ENCODE data around the gene DNAJC7. TPM values are rescaled to one million over a fixed set of nuclear protein-coding genes. Genes with fewer than 3 reads are reported as not detected.

Gene DNAJC7
- total RNA-seq, 1 donor from 2014 or later: 91.3 TPM

DNA sequence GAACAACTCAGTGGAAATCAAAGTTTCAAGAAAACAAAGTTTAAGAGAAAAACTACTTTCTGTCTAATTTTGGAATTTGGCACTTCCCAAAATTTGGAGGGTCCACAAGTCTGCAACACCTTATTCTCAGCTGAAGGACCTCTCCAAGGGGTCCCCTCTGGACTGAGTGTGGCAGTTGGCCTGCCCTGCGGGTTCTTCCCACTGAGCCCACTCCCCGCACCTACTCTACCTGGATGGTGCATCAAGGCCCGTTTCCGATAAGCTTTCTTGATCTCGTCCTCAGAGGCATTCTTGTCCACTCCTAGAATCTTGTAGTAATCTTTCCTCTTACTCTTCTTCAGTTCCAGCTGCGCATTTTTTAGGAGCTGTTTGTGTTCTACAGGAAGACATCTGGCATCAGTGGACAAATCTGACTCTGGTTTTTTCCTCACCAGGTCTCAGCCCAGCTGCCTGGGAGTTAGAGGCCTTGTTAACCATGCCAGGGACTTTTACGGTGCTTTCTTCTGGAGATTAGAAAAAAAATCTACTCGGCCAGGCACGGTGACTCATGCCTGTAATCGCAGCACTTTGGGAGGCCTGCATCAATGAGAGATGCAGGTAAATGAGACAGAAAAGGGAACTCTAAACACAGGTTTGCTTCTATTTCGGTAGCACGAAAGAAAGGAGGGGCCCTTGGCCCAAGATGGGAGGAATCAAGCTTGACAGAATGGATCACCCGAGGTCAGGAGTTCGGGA is 35.0 kb downstream of the DNAJC7 start:
- DNase-seq (ENCODE audit: low spot score in 2 of 2) (no peak), FAIRE-seq (no peak)

DNA sequence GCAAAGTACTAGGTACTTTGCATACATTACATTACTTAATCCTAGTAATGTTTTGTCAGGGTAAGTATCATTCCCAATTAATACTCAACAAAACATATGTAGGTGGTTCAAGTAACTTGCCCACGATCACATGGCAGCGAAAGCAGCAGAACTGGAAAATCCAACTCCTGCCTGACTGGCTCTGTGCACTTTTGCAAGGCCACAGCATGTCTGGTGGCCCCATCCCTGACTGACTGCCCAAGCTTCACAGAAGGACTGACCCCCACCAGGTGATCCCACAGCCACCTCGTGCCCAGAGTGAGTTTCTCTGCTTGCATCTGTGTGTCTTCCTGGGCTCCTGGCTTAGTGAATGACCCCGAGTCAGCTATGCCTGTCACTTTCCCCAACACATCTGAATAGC is 39.2 kb downstream of the DNAJC7 start:
- no peak for DNase-seq (ENCODE audit: low spot score in 2 of 2)
- FAIRE-seq: no peak

GRCh38 chr17:41976142-41976768 is 41.0 kb downstream of the DNAJC7 start:
- FAIRE-seq (no peak), DNase-seq (ENCODE audit: low spot score in 2 of 2) (no peak)

GRCh38 chr17:41975099-41976083 is 41.8 kb downstream of the DNAJC7 start:
- DNase-seq (ENCODE audit: low spot score in 2 of 2) (peak in 1 of 2 donors; percentile 39), FAIRE-seq (no peak)

DNA sequence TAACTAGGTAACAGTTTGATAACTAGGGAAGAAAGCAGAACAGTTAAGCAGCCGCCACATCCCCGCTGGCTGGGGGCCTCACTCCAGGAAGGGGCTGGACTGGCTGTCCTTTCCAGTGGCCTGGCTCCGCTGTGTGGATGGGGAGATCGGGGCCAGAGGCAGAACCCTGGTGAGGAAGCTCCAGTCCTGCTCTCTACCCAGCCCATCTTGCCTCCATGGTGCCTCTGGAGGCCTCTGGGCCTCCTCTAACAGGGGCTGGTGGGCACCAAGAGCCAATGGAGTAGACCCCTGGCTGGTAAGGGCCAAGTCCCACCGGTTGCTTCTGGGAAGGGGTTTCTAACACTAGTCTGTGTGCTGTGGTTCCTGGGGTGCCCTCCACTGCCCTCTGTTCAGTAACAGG is 42.6 kb downstream of the DNAJC7 start:
- DNase-seq (ENCODE audit: low spot score in 2 of 2) (no peak), FAIRE-seq (no peak)

DNA sequence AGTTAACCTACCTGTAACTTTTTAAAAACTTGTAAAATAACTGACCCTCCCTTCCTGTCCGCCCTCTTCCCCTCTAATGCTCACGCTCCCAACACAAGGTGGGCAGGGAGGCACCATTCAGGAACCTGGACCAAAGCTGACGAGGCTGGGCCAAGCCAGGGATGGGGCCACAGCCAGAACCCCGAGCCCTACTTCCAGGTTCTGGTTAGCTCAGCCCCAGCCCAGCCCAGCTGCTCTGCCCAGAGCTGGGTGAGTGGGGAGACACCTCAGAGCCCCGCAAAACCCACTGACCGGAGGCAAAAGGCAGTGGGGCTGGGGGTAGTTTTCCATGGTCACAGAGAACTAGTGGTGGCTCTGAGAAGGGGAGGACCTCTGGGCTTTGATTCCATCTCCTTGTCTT is 43.2 kb downstream of the DNAJC7 start:
- no peak for FAIRE-seq
- DNase-seq (ENCODE audit: low spot score in 2 of 2): no peak

DNA sequence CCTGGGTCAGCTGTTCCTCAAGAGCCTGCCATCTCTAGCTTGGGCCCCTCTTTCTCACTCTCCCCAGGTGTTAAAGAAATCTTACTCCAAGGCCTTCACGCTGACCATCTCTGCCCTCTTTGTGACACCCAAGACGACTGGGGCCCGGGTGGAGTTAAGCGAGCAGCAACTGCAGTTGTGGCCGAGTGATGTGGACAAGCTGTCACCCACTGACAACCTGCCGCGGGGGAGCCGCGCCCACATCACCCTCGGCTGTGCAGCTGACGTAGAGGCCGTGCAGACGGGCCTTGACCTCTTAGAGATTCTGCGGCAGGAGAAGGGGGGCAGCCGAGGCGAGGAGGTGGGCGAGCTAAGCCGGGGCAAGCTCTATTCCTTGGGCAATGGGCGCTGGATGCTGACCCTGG is 43.8 kb downstream of the DNAJC7 start:
- no peak for FAIRE-seq

DNA sequence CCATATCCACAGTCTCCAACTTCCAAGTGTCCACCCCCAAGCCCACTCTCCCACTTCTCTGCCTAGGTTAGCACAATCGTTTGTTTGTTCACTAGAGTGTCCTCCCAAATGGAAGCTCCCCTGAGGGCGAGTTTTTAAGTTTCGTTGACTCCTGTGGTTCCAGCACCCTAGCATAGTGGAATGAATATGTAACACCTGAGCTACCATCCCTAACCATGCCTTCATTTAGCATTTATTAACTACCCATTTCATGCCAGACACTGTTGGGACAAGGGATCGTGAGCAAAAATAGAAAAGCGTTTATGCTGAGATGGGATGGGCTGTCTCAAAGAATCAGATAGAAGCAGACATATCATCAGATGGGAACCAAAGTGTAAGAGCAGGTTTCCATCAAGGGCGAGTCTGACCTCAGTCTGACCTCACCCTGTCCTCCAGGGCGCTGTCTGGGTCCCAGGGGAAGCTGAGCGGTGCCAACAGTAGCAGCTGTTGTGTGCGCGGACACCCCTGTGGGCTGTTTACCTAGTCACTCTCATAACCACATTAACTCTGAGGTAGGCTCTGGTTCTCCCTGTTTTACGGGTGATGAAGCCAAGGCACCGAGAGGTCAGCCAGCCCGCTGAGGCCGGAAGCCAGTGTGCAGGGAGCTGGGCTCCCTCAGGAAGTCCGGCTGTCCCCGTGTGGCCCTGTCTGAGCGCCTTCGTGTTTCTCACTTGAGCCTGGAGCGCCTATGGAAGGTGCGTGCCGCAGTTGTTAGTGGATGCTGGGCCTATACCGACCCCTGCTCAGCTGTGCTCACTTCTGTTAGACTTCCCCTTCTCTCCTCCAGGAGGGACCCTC is 44.5 kb downstream of the DNAJC7 start:
- no peak for FAIRE-seq

More for the DNA sequence above, 43.8 kb downstream of the DNAJC7 start:
- DNase-seq (ENCODE audit: low spot score in 2 of 2): no peak

GRCh38 chr17:41971721-41972523 is 45.3 kb downstream of the DNAJC7 start:
- DNase-seq (ENCODE audit: low spot score in 2 of 2) (no peak), FAIRE-seq (no peak)

More for the DNA sequence above, 44.5 kb downstream of the DNAJC7 start:
- DNase-seq (ENCODE audit: low spot score in 2 of 2): no peak

DNA sequence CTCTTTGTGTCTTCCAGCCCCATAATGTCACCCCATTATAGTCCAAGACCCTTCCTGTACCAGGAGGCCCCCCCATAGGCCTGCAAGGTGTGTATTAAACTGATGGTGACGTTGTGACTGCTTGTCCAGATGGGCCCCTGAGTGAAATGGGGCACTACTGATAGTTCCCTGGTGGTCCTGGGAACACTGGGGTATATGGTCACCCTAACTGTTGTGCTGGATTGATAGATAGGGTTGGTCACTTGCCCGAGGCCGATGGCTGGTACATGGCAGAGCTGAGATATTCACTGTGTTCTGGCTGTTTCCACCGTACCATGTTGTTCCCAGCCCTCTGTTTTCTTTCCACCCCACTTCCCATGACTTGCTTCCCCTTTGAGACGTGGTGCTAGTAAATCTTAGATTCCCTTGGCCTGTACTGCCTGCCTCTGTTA is 46.3 kb downstream of the DNAJC7 start:
- FAIRE-seq (no peak), DNase-seq (ENCODE audit: low spot score in 2 of 2) (no peak)

- no peak for DNase-seq (ENCODE audit: low spot score in 2 of 2)
- FAIRE-seq: no peak
These were observed 48.6 kb downstream of the DNAJC7 start for GRCh38 chr17:41968676-41969075.

- DNase-seq (ENCODE audit: low spot score in 2 of 2) (no peak), FAIRE-seq (no peak)
These were observed 49.2 kb downstream of the DNAJC7 start for GRCh38 chr17:41967921-41968578.

DNA sequence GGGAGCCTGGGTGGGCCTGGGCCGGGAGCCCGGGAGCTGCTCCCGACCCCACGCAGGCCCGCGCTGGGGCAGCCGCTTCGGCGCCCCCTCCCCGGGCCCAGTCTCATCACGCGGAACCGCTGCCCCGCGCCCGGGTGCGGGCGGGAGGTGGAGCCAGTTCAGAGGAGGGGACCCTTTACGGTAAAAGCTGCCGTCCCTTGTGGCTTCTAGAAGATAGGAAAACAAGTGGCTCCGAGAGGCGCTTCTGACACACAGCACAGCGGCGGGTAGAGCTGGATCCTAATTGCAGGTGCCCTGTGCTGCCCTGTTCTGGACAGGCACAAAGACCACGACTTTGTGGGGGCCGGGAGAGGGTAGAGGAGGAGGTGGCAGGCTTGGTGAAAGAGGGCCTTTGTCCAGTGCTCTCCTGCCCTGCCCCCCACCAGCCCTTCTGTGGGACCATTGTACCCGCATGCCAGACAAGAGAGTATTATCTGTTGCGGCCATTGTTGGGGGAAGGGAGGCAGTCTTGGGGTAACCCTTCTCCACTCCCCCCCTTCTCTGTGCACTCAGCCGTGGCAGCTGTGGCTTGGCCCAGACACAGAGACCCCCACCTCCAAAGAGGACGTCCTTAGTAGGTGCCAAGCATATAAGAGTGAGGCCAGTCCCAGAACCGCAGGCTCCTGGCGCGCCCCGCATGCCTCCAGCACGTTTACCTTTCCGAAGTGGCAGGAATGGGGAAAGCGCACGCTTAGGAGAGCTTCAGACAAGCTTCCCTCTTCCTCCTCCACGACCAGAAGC is 49.9 kb downstream of the DNAJC7 start:
- FAIRE-seq (no peak), DNase-seq (ENCODE audit: low spot score in 2 of 2) (peak; percentile 65 to 78)

DNA sequence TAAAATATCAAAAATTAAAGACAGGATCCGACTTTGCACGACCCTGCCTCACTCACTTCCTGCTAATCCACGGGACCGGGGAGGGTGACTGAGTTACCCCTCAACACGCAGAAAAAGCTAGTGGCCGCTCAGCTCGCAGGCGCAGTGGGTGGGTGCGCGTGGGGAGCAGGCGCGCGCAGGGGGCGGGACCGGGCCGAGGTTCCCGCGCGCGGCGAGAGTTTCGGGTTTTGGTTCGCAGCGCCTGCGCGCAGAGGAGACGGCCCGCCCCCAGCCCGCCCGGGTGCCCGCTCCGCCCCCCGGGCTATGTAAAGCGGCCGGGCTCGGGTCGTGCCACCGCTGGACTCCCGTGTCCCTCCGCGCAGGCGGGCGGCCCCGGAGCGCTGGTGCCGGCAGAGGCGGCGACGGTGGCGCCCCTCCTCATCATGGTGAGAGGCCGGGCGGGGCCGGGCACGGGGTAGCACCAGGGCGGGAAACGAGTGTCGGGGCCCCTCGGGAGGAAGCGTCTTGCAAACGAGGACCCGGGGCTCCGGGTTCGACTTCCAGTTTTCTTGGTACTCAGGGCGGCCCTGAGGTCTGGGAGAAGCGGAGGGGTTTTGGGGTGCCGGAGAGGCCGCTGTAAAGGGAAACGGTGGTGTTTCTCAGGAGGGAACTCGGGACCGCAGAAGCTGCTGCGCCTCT is 50.6 kb downstream of the DNAJC7 start, which contains the start of gene CNP:
CNP (plus strand) TSS at position 333 of the 678 bp plus-strand sequence; CDS start at position 423, 90 bp downstream.
- FAIRE-seq: no peak
- DNase-seq (ENCODE audit: low spot score in 2 of 2): peak; percentile 96

DNA sequence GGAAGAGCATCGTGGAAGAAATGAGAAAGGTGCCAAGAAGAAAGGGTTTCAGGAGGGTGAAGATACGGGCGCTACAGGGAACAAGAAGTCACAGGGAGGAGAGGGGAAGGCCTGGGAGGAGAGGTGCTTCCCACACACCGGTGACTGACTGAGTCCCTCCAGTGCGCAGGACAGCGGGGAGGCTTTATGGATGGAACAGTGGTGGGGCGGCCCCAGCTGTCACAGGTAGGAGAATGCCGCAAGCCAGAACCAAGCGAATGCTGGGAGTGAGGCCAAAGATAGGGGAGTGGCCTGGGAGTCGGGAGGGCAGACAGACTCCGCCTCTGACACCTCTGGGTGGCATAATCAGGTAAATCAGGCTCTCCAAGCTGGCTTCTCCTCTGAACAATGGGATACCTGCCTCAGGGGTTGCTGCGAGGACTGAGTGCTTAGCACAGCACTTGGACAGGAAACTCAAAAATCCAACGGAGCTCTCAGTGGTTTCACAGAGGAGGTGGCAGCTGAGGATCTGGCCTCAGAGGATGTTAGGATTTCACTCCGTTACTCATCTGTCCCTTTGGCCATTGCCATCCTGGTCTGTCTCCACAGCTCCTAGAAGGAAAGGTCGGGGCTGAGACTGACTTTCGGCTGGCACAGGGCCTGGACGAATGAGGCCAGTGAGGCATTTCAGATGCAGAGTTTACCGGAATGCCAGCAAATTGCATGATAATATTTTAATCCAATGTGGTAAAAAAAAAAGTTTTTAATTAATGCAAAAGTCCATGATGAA is 51.4 kb downstream of the DNAJC7 start:
- DNase-seq (ENCODE audit: low spot score in 2 of 2) (peak in 1 of 2 donors; percentile 50), FAIRE-seq (no peak)

DNA sequence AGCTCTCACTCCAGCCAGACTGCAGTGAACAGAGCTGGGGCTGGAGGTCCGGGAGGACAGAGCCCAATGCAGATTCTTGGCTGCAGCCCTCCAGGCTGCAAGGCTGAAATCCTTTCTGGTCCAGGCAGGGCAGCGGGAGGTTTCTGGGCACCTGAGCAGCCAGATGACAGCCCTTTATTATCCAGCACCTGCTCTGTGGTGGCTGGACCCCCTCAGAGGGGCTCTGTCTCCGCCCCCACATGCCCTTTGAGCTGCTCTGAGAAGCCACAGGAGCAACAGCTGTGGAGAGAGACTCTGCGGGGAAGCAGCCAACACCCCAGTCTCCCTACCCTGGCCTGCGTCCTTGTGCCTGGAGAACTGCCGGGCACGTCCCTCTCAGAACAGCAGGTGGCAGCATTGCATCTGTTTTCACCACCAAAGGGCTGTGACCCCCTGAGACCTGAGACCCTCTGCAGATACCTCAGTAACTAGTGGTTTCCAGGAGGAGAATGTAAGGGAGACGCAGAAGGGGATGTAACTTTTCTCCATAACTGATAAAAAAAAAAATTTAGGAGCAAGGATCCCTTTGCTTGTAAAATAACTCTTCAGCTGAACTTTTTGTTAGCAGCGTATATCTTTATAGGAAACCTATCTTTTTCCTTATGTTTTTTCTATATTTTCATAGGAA is 54.3 kb downstream of the DNAJC7 start:
- DNase-seq (ENCODE audit: low spot score in 2 of 2) (peak; percentile 69 to 82), FAIRE-seq (no peak)
